Measurements from ENCODE around the gene PLA2R1. TPM values are rescaled to one million over a fixed set of nuclear protein-coding genes. Genes with fewer than 3 reads are reported as not detected.

PLA2R1 gene
- total RNA-seq, 3 donors from 2014 or later: 12.5 to 49.9 (median 27.9) TPM

DNA sequence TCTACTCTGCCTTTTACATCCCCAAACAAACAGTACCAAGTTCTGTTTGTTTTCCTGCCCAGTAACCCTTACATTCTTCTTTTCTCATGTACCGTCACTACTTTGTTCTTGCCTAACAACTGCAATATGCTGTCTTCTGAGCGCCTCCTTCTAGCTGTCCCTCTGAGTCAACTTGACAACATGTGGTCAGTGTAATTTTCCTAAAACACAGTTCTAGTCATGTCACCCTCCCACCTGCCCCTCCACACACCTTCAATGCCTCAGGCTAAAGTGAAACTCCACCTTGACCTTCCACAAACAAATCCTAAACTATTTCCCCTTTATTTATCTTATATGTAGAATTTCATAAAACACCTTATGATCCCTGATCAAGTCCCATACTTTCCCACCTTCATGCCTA lies 139.9 kb downstream of the PLA2R1 start:
- TF ChIP-seq POLR2A (IDR thresholded peaks at IDR 0.05): no peak
- no peak for TF ChIP-seq POLR2AphosphoS5 (IDR thresholded peaks at IDR 0.05)
- TF ChIP-seq CTCF (IDR thresholded peaks at IDR 0.05): no peak
- H3K4me3 ChIP-seq: no peak overlapping the region
- H3K27ac ChIP-seq: no peak overlapping the region
- intact Hi-C loops (cut with DNase I; ENCODE audit: low total_unique reads): no loop called here
- H3K36me3 ChIP-seq: no peaks in the 10 kb centered on the region
- no peaks in the 10 kb centered on the region for H3K27me3 ChIP-seq
- no peaks in the 10 kb centered on the region for H3K4me1 ChIP-seq
- no peaks in the 10 kb centered on the region for H3K9me3 ChIP-seq
- no peak for DNase-seq (ENCODE audit: low spot score in 2 of 2)

DNA sequence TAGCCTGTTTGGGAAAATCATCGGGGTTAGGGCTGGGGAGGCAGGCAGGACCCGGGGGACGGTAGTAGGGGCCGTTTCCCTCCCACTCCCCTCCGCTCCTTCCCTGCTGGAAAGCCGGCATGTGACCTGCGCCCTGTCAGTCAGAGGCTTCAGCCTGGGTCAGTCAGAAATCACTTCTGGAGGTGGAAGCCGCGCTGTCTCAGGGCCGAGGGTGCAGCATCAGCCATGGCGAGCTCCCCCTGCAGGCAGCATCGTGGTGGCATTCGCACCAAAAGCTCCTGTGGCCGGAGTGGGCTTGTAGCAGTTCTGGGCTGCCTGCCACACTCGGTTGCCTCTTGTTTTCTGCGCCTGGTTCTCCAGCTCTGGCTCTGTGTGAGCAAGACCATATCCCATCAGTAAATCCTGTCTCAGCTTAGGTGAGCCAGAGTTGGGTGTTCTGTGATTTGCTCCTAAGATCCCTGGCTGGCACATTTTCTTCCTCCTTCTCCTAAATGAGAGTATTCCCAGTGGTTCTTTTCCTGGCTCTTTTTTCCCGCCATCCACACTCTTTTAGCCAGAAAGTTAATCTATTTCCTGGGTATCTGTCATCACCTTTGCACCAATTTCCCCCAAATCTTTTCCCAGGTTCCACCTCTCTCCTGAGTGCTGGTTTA lies 140.5 kb downstream of the PLA2R1 start:
- H3K27ac ChIP-seq: no peak overlapping the region
- peak; percentile 34 to 67 for DNase-seq (ENCODE audit: low spot score in 2 of 2)
- intact Hi-C loops (cut with DNase I; ENCODE audit: low total_unique reads): no loop called here
- no peaks in the 10 kb centered on the region for H3K27me3 ChIP-seq
- no peak for TF ChIP-seq POLR2AphosphoS5 (IDR thresholded peaks at IDR 0.05)
- no peak for TF ChIP-seq POLR2A (IDR thresholded peaks at IDR 0.05)
- peak in 2 of 3 donors; percentile 28 to 42 for TF ChIP-seq CTCF (IDR thresholded peaks at IDR 0.05)
- no peaks in the 10 kb centered on the region for H3K36me3 ChIP-seq
- no peaks in the 10 kb centered on the region for H3K9me3 ChIP-seq
- H3K4me3 ChIP-seq: no peak overlapping the region
- no peaks in the 10 kb centered on the region for H3K4me1 ChIP-seq

DNA sequence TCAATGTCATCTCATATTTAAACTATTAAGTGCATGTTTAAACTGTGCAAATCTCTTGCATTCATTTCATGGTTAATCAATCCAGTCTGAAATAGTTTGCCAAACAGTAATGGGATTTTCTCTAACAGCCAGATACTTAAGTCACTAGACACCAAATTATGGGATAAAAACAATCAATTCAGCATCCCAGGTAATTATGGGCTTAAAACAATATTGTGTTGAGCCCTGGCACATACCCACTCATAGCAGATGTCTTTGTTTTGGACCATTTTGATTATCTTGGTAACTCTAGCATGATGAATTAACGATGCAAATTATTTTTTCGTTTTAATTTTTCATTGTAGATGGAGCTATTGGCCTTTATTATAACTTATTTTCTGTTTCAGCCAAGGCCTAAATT lies 145.9 kb downstream of the PLA2R1 start:
- Histone ChIP-seq H3K27me3 (no peaks in the 10 kb centered on the region), H3K36me3 (no peaks in the 10 kb centered on the region), H3K27ac (no peak overlapping the region), H3K4me1 (no peaks in the 10 kb centered on the region), H3K9me3 (no peaks in the 10 kb centered on the region), H3K4me3 (no peak overlapping the region)
- DNase-seq (ENCODE audit: low spot score in 2 of 2): no peak
- TF ChIP-seq CTCF (IDR thresholded peaks at IDR 0.05) (no peak), POLR2A (IDR thresholded peaks at IDR 0.05) (no peak), POLR2AphosphoS5 (IDR thresholded peaks at IDR 0.05) (no peak)
- intact Hi-C loops (cut with DNase I; ENCODE audit: low total_unique reads): no loop called here

GRCh38 chr2:159913900-159914299 lies 148.5 kb downstream of the PLA2R1 start:
- DNase-seq (ENCODE audit: low spot score in 2 of 2): no peak
- no peaks in the 10 kb centered on the region for H3K9me3 ChIP-seq
- H3K27ac ChIP-seq: no peak overlapping the region
- intact Hi-C loops (cut with DNase I; ENCODE audit: low total_unique reads): no loop called here
- TF ChIP-seq POLR2AphosphoS5 (IDR thresholded peaks at IDR 0.05) (no peak), CTCF (IDR thresholded peaks at IDR 0.05) (no peak), POLR2A (IDR thresholded peaks at IDR 0.05) (no peak)
- H3K36me3 ChIP-seq: no peaks in the 10 kb centered on the region
- no peak overlapping the region for H3K4me3 ChIP-seq
- no peaks in the 10 kb centered on the region for H3K4me1 ChIP-seq
- H3K27me3 ChIP-seq: no peaks in the 10 kb centered on the region

GRCh38 chr2:159912580-159912979 lies 149.8 kb downstream of the PLA2R1 start:
- no peaks in the 10 kb centered on the region for H3K36me3 ChIP-seq
- no peaks in the 10 kb centered on the region for H3K27me3 ChIP-seq
- no peak overlapping the region for H3K27ac ChIP-seq
- no peak for DNase-seq (ENCODE audit: low spot score in 2 of 2)
- intact Hi-C loops (cut with DNase I; ENCODE audit: low total_unique reads): no loop called here
- TF ChIP-seq POLR2AphosphoS5 (IDR thresholded peaks at IDR 0.05) (no peak), POLR2A (IDR thresholded peaks at IDR 0.05) (no peak), CTCF (IDR thresholded peaks at IDR 0.05) (no peak)
- no peaks in the 10 kb centered on the region for H3K4me1 ChIP-seq
- H3K4me3 ChIP-seq: no peak overlapping the region
- no peaks in the 10 kb centered on the region for H3K9me3 ChIP-seq
